GM23338 (cell line): Measurements from ENCODE around the gene MEGF11.

Experiments used
- CTCF ChIP-seq, 2 experiments: fragments of 200-600 bp in 1 of 2; sonication (generic) in 1 of 2; conservative IDR thresholded peaks; 2 replicates each; pipeline versions ENCODE4 v1.5.1 to v1.6.1; 2016 to 2017; ENCODE audit warnings: antibody characterized with exemption in 2 of 2, low read depth in 2 of 2, mild to moderate bottlenecking in 2 of 2, moderate library complexity in 1 of 2
- POLR2AphosphoS5 ChIP-seq: IDR thresholded peaks from 2 replicates; pipeline ENCODE4 v1.6.1; 2016; ENCODE audit warnings: antibody characterized with exemption, low read depth
- REST ChIP-seq: IDR thresholded peaks from one replicate; pipeline ENCODE4 v1.6.1; 2018; ENCODE audit warnings: antibody characterized with exemption; ENCODE audit not compliant: unreplicated experiment

GRCh38 chr15:65914981-65915925 lies 338.3 kb downstream of the MEGF11 start:
- TF ChIP-seq CTCF (conservative IDR thresholded peaks at IDR 0.05; ENCODE audit: low read depth in 2 of 2) (no peak), REST (no peak), POLR2AphosphoS5 (no peak)
